ENCODE data around the gene LETM1.

GRCh38 chr4:1843852-1844251 is 12.1 kb downstream of the LETM1 start:
- no peak for TF ChIP-seq CTCF (IDR thresholded peaks at IDR 0.05; ENCODE audit: insufficient read depth, low read depth, low read length)
- TF ChIP-seq EZH2 (IDR thresholded peaks at IDR 0.05; ENCODE audit: insufficient read depth, low read length): no peak

Data from astrocyte (in vitro differentiated cells and primary cell).